HL-60 (cell line): Measurements from ENCODE around the gene NFAT5.

Source experiments
- DNase-seq, 2 experiments: peaks; one replicate each; pipeline ENCODE4 v3.0.0-alpha.2; 2010 to 2020; ENCODE audit warnings: low read depth in 1 of 2, low spot score in 1 of 2
- H3K27ac ChIP-seq: fragments of 250-450 bp; sonication (Bioruptor Pico); replicated peaks from 2 replicates; pipeline ENCODE4 v1.5.1; 2020; ENCODE audit warnings: mild to moderate bottlenecking, moderate library complexity
- H3K27me3 ChIP-seq: fragments of 250-450 bp; sonication (Bioruptor Pico); 2 replicates; pipeline ENCODE4 v1.5.1; 2021; ENCODE audit warnings: mild to moderate bottlenecking, moderate library complexity; ENCODE audit not compliant: insufficient read depth, poor library complexity, severe bottlenecking
- H3K4me3 ChIP-seq: replicated peaks from 2 replicates; pipeline ENCODE4 v1.5.1; 2011; ENCODE audit warnings: mild to moderate bottlenecking, control low read depth, low read length; ENCODE audit not compliant: insufficient read depth
- GABPA ChIP-seq: IDR thresholded peaks from 2 replicates; pipeline ENCODE4 v1.6.1; 2012; ENCODE audit warnings: low read depth
- POLR2AphosphoS5 ChIP-seq: IDR thresholded peaks from 2 replicates; pipeline ENCODE4 v1.6.1; 2012; ENCODE audit warnings: low read depth
- SPI1 ChIP-seq: IDR thresholded peaks from 2 replicates; pipeline ENCODE4 v1.6.1; 2012; ENCODE audit warnings: low read depth, mild to moderate bottlenecking, borderline replicate concordance
- TF ChIP-seq, protein P1 (sequence below): IDR thresholded peaks from 2 replicates; pipeline ENCODE4 v1.6.1; 2012; ENCODE audit warnings: low read depth; ENCODE audit not compliant: insufficient replicate concordance
- TF ChIP-seq, protein P2 (sequence below): IDR thresholded peaks from one replicate; pipeline ENCODE4 v1.5.1; 2011; ENCODE audit warnings: low read length, control low read depth, inconsistent platforms; ENCODE audit not compliant: insufficient read depth

The NFAT5 gene

GRCh38 chr16:69599731-69600130, 34.0 kb downstream of the NFAT5 start:
- H3K27ac ChIP-seq: no peak overlapping the region
- no peak overlapping the region for H3K4me3 ChIP-seq
- no peak for DNase-seq
- TF ChIP-seq, protein P1, sequence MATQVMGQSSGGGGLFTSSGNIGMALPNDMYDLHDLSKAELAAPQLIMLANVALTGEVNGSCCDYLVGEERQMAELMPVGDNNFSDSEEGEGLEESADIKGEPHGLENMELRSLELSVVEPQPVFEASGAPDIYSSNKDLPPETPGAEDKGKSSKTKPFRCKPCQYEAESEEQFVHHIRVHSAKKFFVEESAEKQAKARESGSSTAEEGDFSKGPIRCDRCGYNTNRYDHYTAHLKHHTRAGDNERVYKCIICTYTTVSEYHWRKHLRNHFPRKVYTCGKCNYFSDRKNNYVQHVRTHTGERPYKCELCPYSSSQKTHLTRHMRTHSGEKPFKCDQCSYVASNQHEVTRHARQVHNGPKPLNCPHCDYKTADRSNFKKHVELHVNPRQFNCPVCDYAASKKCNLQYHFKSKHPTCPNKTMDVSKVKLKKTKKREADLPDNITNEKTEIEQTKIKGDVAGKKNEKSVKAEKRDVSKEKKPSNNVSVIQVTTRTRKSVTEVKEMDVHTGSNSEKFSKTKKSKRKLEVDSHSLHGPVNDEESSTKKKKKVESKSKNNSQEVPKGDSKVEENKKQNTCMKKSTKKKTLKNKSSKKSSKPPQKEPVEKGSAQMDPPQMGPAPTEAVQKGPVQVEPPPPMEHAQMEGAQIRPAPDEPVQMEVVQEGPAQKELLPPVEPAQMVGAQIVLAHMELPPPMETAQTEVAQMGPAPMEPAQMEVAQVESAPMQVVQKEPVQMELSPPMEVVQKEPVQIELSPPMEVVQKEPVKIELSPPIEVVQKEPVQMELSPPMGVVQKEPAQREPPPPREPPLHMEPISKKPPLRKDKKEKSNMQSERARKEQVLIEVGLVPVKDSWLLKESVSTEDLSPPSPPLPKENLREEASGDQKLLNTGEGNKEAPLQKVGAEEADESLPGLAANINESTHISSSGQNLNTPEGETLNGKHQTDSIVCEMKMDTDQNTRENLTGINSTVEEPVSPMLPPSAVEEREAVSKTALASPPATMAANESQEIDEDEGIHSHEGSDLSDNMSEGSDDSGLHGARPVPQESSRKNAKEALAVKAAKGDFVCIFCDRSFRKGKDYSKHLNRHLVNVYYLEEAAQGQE: no peak
- TF ChIP-seq, protein P2, sequence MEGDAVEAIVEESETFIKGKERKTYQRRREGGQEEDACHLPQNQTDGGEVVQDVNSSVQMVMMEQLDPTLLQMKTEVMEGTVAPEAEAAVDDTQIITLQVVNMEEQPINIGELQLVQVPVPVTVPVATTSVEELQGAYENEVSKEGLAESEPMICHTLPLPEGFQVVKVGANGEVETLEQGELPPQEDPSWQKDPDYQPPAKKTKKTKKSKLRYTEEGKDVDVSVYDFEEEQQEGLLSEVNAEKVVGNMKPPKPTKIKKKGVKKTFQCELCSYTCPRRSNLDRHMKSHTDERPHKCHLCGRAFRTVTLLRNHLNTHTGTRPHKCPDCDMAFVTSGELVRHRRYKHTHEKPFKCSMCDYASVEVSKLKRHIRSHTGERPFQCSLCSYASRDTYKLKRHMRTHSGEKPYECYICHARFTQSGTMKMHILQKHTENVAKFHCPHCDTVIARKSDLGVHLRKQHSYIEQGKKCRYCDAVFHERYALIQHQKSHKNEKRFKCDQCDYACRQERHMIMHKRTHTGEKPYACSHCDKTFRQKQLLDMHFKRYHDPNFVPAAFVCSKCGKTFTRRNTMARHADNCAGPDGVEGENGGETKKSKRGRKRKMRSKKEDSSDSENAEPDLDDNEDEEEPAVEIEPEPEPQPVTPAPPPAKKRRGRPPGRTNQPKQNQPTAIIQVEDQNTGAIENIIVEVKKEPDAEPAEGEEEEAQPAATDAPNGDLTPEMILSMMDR: no peak
- H3K27me3 ChIP-seq: no peaks in the 10 kb centered on the region

- Histone ChIP-seq H3K4me3 (no peak overlapping the region), H3K27ac (no peak overlapping the region), H3K27me3 (no peaks in the 10 kb centered on the region)
- peak in 1 of 2 experiments; percentile 14 for DNase-seq
- peak; percentile 97 for TF ChIP-seq SPI1
- TF ChIP-seq, protein P2: no peak
- TF ChIP-seq, protein P1: no peak
Observed at GRCh38 chr16:69600202-69600601, 34.4 kb downstream of the NFAT5 start.

- no peak for TF ChIP-seq SPI1
- TF ChIP-seq, protein P2: no peak
- TF ChIP-seq, protein P1: no peak
- no peak for TF ChIP-seq GABPA
- no peak for TF ChIP-seq POLR2AphosphoS5
- no peak for DNase-seq
- Histone ChIP-seq H3K4me3 (no peak overlapping the region), H3K27me3 (no peaks in the 10 kb centered on the region), H3K27ac (no peak overlapping the region)
Observed at GRCh38 chr16:69601250-69601649, 35.5 kb downstream of the NFAT5 start.
